Measurements from ENCODE around the gene CSF3R. TPM values are rescaled to one million over a fixed set of nuclear protein-coding genes. Genes with fewer than 3 reads are reported as not detected.

The CSF3R gene
- total RNA-seq, 1 experiment from 2014 or later: not detected

DNA sequence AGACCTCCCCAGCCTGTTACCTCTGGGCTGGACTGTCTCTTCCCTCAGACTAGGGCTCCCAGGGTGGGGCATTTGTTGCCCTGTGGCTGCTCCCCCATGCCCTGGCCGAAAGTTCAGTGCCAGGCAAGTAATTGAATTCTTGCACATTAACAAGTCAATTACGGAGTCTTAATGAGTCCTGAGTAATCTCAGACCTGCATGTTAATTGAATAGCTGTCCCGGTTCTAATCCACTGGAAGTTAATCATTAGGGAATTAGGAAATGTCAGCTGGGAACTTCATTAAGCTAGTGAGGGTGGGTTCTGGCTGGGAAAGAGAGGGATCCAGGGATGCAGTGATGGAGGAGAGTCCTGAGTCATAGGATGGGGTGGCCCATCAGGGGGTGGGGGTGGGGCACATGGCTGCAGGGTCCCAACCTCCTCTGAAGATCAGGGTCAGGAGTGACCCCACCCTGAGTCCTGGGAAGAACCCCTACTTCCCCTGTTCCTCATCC, 47.1 kb upstream of the CSF3R start:
- Mint-ChIP-seq H3K4me3 (no peak overlapping the region), H3K4me1 (peaks cover 7 to 18% of the 10 kb centered on the region in 2 experiments), H3K9me3 (peaks cover 3 to 6% of the 10 kb centered on the region in 2 experiments; a peak in 3 of 5 replicates), H3K27ac (no peak overlapping the region), H3K27me3 (ENCODE audit: low read depth) (peaks cover 6% of the 10 kb centered on the region), H3K36me3 (ENCODE audit: insufficient read depth in 1 of 3, low read depth in 3 of 3) (no peaks in the 10 kb centered on the region)
- H4K91ac ChIP-seq (ENCODE audit: insufficient read length, low read depth, low read length): no peak overlapping the region
- no peak overlapping the region for H2BK12ac ChIP-seq (ENCODE audit: insufficient read length, low read depth, low read length)
- no peak overlapping the region for H3K4ac ChIP-seq (ENCODE audit: low read depth, low read length)
- H3K14ac ChIP-seq (ENCODE audit: insufficient read depth, low read length): no peak overlapping the region
- H3K27ac ChIP-seq (ENCODE audit: insufficient read length, low read depth, low read length): no peak overlapping the region
- H3K56ac ChIP-seq (ENCODE audit: insufficient read length, low read depth, low read length): no peak overlapping the region
- H2AK5ac ChIP-seq (ENCODE audit: insufficient read length, low read length): no peak overlapping the region
- H3K27me3 ChIP-seq (ENCODE audit: insufficient read depth, low read length): no peaks in the 10 kb centered on the region
- no peak overlapping the region for H2BK5ac ChIP-seq (ENCODE audit: insufficient read length, low read length)
- no peaks in the 10 kb centered on the region for H3K4me1 ChIP-seq (ENCODE audit: insufficient read depth, low read length)
- H3K79me2 ChIP-seq (ENCODE audit: insufficient read depth, low read length): no peaks in the 10 kb centered on the region
- no peak overlapping the region for H3K4me2 ChIP-seq (ENCODE audit: insufficient read depth, insufficient read length, low read length)
- no peak overlapping the region for H4K5ac ChIP-seq (ENCODE audit: insufficient read length, low read depth, low read length)
- no peak overlapping the region for H3T11ph ChIP-seq (ENCODE audit: low read length)
- WGBS (ENCODE audit: extremely low coverage, insufficient read length, low lambda C conversion rate): no CpG with 5 or more reads among the region's 3 CpGs
- no peak overlapping the region for H2BK15ac ChIP-seq (ENCODE audit: low read depth, low read length)
- H4K20me1 ChIP-seq (ENCODE audit: control insufficient read depth, insufficient read depth, insufficient read length): no peaks in the 10 kb centered on the region
- no peak overlapping the region for H2BK120ac ChIP-seq (ENCODE audit: low read depth, low read length, poor library complexity, severe bottlenecking)
- H3K9ac ChIP-seq (ENCODE audit: extremely low read depth, insufficient read length, low read length): no peak overlapping the region
- H3K9me3 ChIP-seq (ENCODE audit: control insufficient read depth, low read depth, low read length): no peaks in the 10 kb centered on the region
- H3K23me2 ChIP-seq (ENCODE audit: insufficient read length, low read depth, low read length, poor library complexity, severe bottlenecking): no peaks in the 10 kb centered on the region
- TF ChIP-seq, protein P1, sequence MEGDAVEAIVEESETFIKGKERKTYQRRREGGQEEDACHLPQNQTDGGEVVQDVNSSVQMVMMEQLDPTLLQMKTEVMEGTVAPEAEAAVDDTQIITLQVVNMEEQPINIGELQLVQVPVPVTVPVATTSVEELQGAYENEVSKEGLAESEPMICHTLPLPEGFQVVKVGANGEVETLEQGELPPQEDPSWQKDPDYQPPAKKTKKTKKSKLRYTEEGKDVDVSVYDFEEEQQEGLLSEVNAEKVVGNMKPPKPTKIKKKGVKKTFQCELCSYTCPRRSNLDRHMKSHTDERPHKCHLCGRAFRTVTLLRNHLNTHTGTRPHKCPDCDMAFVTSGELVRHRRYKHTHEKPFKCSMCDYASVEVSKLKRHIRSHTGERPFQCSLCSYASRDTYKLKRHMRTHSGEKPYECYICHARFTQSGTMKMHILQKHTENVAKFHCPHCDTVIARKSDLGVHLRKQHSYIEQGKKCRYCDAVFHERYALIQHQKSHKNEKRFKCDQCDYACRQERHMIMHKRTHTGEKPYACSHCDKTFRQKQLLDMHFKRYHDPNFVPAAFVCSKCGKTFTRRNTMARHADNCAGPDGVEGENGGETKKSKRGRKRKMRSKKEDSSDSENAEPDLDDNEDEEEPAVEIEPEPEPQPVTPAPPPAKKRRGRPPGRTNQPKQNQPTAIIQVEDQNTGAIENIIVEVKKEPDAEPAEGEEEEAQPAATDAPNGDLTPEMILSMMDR (conservative IDR thresholded peaks at IDR 0.05): no peak
- no peak overlapping the region for H3K18ac ChIP-seq (ENCODE audit: insufficient read length, low read depth, low read length)
- no peak overlapping the region for H4K8ac ChIP-seq (replicated peaks; ENCODE audit: insufficient read length, low read depth, low read length)
- no peak overlapping the region for H2AFZ ChIP-seq (ENCODE audit: low read length)
- DNase-seq: peak; percentile 20
- no peak overlapping the region for H3K23ac ChIP-seq (ENCODE audit: insufficient read length, low read depth, low read length)
- H3K79me1 ChIP-seq (ENCODE audit: insufficient read depth, low read depth, low read length, poor library complexity, severe bottlenecking): no peaks in the 10 kb centered on the region
- no peak overlapping the region for H2BK20ac ChIP-seq (ENCODE audit: low read depth, low read length, poor library complexity, severe bottlenecking)

All from H9 (cell line).